Tibial nerve (tissue), 4 donors: ENCODE data around the gene TBL1X.

Experiments
- EP300 ChIP-seq, 2 donors: sonication (generic); formaldehyde crosslinking; IDR thresholded peaks; one replicate each; pipeline ENCODE4 v1.6.1; 2017; ENCODE audit warnings: antibody characterized with exemption in 2 of 2, mild to moderate bottlenecking in 1 of 2
- TF ChIP-seq, protein P1 (sequence below), 5 experiments: fragments of 200-600 bp in 3 of 5; fragments of 450-650 bp in 2 of 5; sonication (generic) in 3 of 5; IDR thresholded peaks; one replicate each; pipeline ENCODE4 v1.5.1; 2016 to 2019; ENCODE audit warnings: antibody characterized with exemption in 5 of 5, mild to moderate bottlenecking in 3 of 5, moderate library complexity in 2 of 5

DNA sequence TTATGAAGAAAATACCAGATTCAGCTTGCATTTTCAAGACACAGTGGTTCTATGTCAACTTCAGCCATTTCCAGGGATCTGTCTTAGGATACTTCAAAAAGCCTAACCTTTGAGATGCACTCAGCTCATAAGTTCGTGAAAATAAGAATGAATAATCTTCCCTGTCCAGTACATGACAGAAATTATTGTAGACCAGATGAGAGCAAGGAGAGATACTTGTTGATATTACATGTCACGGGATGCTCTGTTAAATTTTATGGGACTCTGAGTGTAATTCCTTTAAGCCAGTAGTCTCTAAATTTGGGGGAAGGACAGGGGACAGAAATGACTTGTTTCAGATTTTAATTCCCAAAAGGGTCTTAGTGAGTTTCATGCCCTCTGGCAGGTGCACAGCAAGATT, 8.8 kb downstream of the TBL1X start:
- TF ChIP-seq, protein P1, sequence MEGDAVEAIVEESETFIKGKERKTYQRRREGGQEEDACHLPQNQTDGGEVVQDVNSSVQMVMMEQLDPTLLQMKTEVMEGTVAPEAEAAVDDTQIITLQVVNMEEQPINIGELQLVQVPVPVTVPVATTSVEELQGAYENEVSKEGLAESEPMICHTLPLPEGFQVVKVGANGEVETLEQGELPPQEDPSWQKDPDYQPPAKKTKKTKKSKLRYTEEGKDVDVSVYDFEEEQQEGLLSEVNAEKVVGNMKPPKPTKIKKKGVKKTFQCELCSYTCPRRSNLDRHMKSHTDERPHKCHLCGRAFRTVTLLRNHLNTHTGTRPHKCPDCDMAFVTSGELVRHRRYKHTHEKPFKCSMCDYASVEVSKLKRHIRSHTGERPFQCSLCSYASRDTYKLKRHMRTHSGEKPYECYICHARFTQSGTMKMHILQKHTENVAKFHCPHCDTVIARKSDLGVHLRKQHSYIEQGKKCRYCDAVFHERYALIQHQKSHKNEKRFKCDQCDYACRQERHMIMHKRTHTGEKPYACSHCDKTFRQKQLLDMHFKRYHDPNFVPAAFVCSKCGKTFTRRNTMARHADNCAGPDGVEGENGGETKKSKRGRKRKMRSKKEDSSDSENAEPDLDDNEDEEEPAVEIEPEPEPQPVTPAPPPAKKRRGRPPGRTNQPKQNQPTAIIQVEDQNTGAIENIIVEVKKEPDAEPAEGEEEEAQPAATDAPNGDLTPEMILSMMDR (IDR thresholded peaks at IDR 0.05) = no peak
- TF ChIP-seq EP300 (IDR thresholded peaks at IDR 0.05) = no peak
